Measurements from ENCODE around the gene SLC14A1. TPM values are rescaled to one million over a fixed set of nuclear protein-coding genes. Genes with fewer than 3 reads are reported as not detected.

Gene SLC14A1
- total and polyA plus RNA-seq, 2 experiments from 2014 or later, result 0.21 to 0.53 TPM

DNA sequence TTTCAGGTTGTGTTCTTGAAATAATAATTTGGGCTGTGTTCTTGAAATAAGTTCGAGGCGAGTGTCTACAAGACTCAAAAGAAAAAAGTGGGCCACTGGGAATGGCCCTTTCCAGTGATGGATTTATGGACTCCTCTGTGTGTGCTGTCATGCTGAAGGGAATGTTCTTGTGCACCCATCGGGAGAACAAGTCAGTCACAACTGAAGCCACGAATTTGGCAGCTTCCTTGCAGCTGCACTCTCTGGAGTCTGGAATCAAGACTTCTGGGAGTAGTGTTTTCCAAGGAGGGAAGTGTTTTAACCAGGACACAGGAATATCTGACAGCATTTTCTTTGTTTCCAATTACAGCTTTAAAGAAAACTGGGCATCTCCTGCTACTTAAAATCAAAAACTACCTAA, 620 bp downstream of the SLC14A1 start (continued):
- no peak for TF ChIP-seq ZNF462 (CRISPR knock-in tag; IDR thresholded peaks at IDR 0.05)
- TF ChIP-seq NANOG (IDR thresholded peaks at IDR 0.05; ENCODE audit: borderline replicate concordance), result no peak
- no peak for TF ChIP-seq ZNF114 (CRISPR knock-in tag; IDR thresholded peaks at IDR 0.05)
- TF ChIP-seq STAT1 (IDR thresholded peaks at IDR 0.05; ENCODE audit: unreplicated experiment), result no peak
- no peak for TF ChIP-seq POLR2AphosphoS5 (IDR thresholded peaks at IDR 0.05; ENCODE audit: low read depth)

- no peak overlapping the region for H3K4me2 ChIP-seq
- H3K27me3 Mint-ChIP-seq (ENCODE audit: insufficient read depth, low read depth, poor library complexity), result peaks cover 7% of the 10 kb centered on the region
- H3K4me3 ChIP-seq, result no peak overlapping the region
- TF ChIP-seq POLR2AphosphoS5 (IDR thresholded peaks at IDR 0.05; ENCODE audit: low read depth) (no peak), ZNF114 (CRISPR knock-in tag; IDR thresholded peaks at IDR 0.05) (no peak), JUNB (IDR thresholded peaks at IDR 0.05; ENCODE audit: unreplicated experiment) (no peak), REST (IDR thresholded peaks at IDR 0.05; ENCODE audit: unreplicated experiment) (no peak), NANOG (IDR thresholded peaks at IDR 0.05; ENCODE audit: borderline replicate concordance) (no peak), ETS1 (IDR thresholded peaks at IDR 0.05) (no peak), EZH2 (IDR thresholded peaks at IDR 0.05; ENCODE audit: low read depth, unreplicated experiment) (no peak), EZH2phosphoT487 (IDR thresholded peaks at IDR 0.05; ENCODE audit: unreplicated experiment) (no peak)
- TF ChIP-seq, protein P1, sequence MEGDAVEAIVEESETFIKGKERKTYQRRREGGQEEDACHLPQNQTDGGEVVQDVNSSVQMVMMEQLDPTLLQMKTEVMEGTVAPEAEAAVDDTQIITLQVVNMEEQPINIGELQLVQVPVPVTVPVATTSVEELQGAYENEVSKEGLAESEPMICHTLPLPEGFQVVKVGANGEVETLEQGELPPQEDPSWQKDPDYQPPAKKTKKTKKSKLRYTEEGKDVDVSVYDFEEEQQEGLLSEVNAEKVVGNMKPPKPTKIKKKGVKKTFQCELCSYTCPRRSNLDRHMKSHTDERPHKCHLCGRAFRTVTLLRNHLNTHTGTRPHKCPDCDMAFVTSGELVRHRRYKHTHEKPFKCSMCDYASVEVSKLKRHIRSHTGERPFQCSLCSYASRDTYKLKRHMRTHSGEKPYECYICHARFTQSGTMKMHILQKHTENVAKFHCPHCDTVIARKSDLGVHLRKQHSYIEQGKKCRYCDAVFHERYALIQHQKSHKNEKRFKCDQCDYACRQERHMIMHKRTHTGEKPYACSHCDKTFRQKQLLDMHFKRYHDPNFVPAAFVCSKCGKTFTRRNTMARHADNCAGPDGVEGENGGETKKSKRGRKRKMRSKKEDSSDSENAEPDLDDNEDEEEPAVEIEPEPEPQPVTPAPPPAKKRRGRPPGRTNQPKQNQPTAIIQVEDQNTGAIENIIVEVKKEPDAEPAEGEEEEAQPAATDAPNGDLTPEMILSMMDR (conservative IDR thresholded peaks at IDR 0.05; ENCODE audit: low read depth in 2 of 2), result no peak
Observed at GRCh38 chr18:45725336-45725735, 1.4 kb downstream of the SLC14A1 start.

More at GRCh38 chr18:45725336-45725735, 1.4 kb downstream of the SLC14A1 start:
- Histone ChIP-seq H3K9me2 (ENCODE audit: insufficient read depth) (peaks cover 8% of the 10 kb centered on the region; the same call in 1 of the 2 replicates), H3K36me3 (ENCODE audit: insufficient read depth) (no peaks in the 10 kb centered on the region), H3K4me1 (ENCODE audit: insufficient read depth) (no peaks in the 10 kb centered on the region), H3K27me3 (ENCODE audit: insufficient read depth) (no peaks in the 10 kb centered on the region), H2AFZ (no peak overlapping the region), H4K20me1 (replicated peaks; ENCODE audit: insufficient read depth) (no peaks in the 10 kb centered on the region), H3F3A (replicated peaks; ENCODE audit: low read depth) (no peaks in the 10 kb centered on the region), H3K79me2 (replicated peaks; ENCODE audit: insufficient read depth) (no peaks in the 10 kb centered on the region), H3K27ac (ENCODE audit: low read depth) (no peak overlapping the region)
- H3K27ac Mint-ChIP-seq, result no peak overlapping the region
- no peaks in the 10 kb centered on the region for H3K9me3 Mint-ChIP-seq
- H3K36me3 Mint-ChIP-seq (ENCODE audit: low read depth), result no peaks in the 10 kb centered on the region
- peaks cover 21% of the 10 kb centered on the region; the same call in 2 of the 3 replicates for H3K4me1 Mint-ChIP-seq
- ATAC-seq (no peak), DNase-seq (ENCODE audit: low spot score) (no peak)
- no peak overlapping the region for H3K4me3 Mint-ChIP-seq

Measured in GM23338 (cell line).